ENCODE measurements around the gene DNAJC27. TPM values are rescaled to one million over a fixed set of nuclear protein-coding genes. Genes with fewer than 3 reads are reported as not detected.

Gene DNAJC27
- total RNA-seq, 2 donors from 2014 or later = 11.4 to 58.7 TPM

- DNase-seq = no peak
- no peak for ATAC-seq
- 82 to 83% methylated on average over 4 to 6 of the region's 6 CpGs for WGBS, 2 donors
- no peaks in the 10 kb centered on the region for H3K27me3 ChIP-seq
- no peaks in the 10 kb centered on the region for H3K9me3 ChIP-seq
- H3K4me3 ChIP-seq = no peak overlapping the region
- TF ChIP-seq POLR2A (IDR thresholded peaks at IDR 0.05) (no peak), CTCF (IDR thresholded peaks at IDR 0.05) (no peak)
- H3K36me3 ChIP-seq (replicated peaks in 1 of 2; ENCODE audit: insufficient read depth in 1 of 2, low read depth in 2 of 2) = no peaks in the 10 kb centered on the region
- intact Hi-C loops (cut with DNase I) = no loop called here
- no peak overlapping the region for H3K27ac ChIP-seq
- H3K4me1 ChIP-seq = no peaks in the 10 kb centered on the region
These were observed 65.3 kb downstream of the DNAJC27 start for GRCh38 chr2:24906466-24906865.

GRCh38 chr2:24903161-24904103 is 68.3 kb downstream of the DNAJC27 start:
- Histone ChIP-seq H3K36me3 (replicated peaks in 1 of 2; ENCODE audit: insufficient read depth in 1 of 2, low read depth in 2 of 2) (no peaks in the 10 kb centered on the region), H3K4me1 (no peaks in the 10 kb centered on the region), H3K4me3 (no peak overlapping the region), H3K27ac (no peak overlapping the region), H3K9me3 (no peaks in the 10 kb centered on the region), H3K27me3 (no peaks in the 10 kb centered on the region)
- DNase-seq = no peak
- ATAC-seq = no peak
- intact Hi-C loops (cut with DNase I) = no loop called here
- WGBS, 2 donors = 87 to 89% methylated on average over 22 to 23 of the region's 23 CpGs
- no peak for TF ChIP-seq CTCF (IDR thresholded peaks at IDR 0.05)

GRCh38 chr2:24899361-24899910 is 72.3 kb downstream of the DNAJC27 start:
- DNase-seq (no peak), ATAC-seq (no peak)
- Histone ChIP-seq H3K4me3 (no peak overlapping the region), H3K36me3 (replicated peaks in 1 of 2; ENCODE audit: insufficient read depth in 1 of 2, low read depth in 2 of 2) (no peaks in the 10 kb centered on the region), H3K9me3 (peaks cover 0 to 12% (median 0%) of the 10 kb centered on the region in 3 donors), H3K27ac (no peak overlapping the region), H3K4me1 (no peaks in the 10 kb centered on the region), H3K27me3 (no peaks in the 10 kb centered on the region)
- WGBS, 2 donors = 79 to 86% methylated on average over 4 to 7 of the region's 7 CpGs
- TF ChIP-seq POLR2A (IDR thresholded peaks at IDR 0.05) = no peak
- TF ChIP-seq CTCF (IDR thresholded peaks at IDR 0.05) = no peak
- intact Hi-C loops (cut with DNase I) = no loop called here

- 86 to 95% methylated on average over 27 to 30 of the region's 30 CpGs for WGBS, 2 donors
- H3K27me3 ChIP-seq = no peaks in the 10 kb centered on the region
- H3K4me1 ChIP-seq = peaks cover 4% of the 10 kb centered on the region
- H3K4me3 ChIP-seq = no peak overlapping the region
- TF ChIP-seq CTCF (IDR thresholded peaks at IDR 0.05) (no peak), POLR2A (IDR thresholded peaks at IDR 0.05) (no peak)
- ATAC-seq (no peak), DNase-seq (no peak)
- no peak overlapping the region for H3K27ac ChIP-seq
- intact Hi-C loops (cut with DNase I) = no loop called here
- peaks cover 0 to 12% (median 0%) of the 10 kb centered on the region in 3 donors for H3K9me3 ChIP-seq
- no peaks in the 10 kb centered on the region for H3K36me3 ChIP-seq (replicated peaks in 1 of 2; ENCODE audit: insufficient read depth in 1 of 2, low read depth in 2 of 2)
These were observed 73.3 kb downstream of the DNAJC27 start for GRCh38 chr2:24898122-24899109.

Data from body of pancreas (tissue), 4 donors.